Tibial nerve (tissue), 4 donors: Measurements from ENCODE around the gene CFAP92. TPM values are rescaled to one million over a fixed set of nuclear protein-coding genes. Genes with fewer than 3 reads are reported as not detected.
A peak's percentile ranks its signal among the peaks of the same experiment; 100 is the strongest.

ENCODE experiments used
- DNase-seq, 2 donors: peaks; one replicate each; pipeline ENCODE4 v3.0.0-alpha.2; 2019; ENCODE audit warnings: low spot score in 2 of 2
- H3K27ac ChIP-seq, 4 donors: fragments of 200-600 bp; sonication (generic) in 3 of 4; one replicate each; pipeline ENCODE4 v1.5.1; 2017 to 2019; ENCODE audit warnings: mild to moderate bottlenecking in 1 of 4
- H3K27me3 ChIP-seq, 2 donors: fragments of 200-600 bp; sonication (generic) in 1 of 2; one replicate each; pipeline versions ENCODE4 v1.5.1 to v1.6.0; 2017 to 2019
- H3K36me3 ChIP-seq, 3 donors: fragments of 200-600 bp; sonication (generic); one replicate each; pipeline ENCODE4 v1.5.1; 2018 to 2019
- H3K4me1 ChIP-seq, 4 donors: fragments of 200-600 bp; sonication (generic) in 3 of 4; one replicate each; pipeline ENCODE4 v1.5.1; 2017 to 2019
- H3K4me3 ChIP-seq, 4 donors: fragments of 200-600 bp; sonication (generic) in 3 of 4; one replicate each; pipeline ENCODE4 v1.5.1; 2017 to 2019; ENCODE audit warnings: mild to moderate bottlenecking in 1 of 4, moderate library complexity in 1 of 4
- H3K9me3 ChIP-seq, 4 donors: fragments of 200-600 bp; sonication (generic) in 3 of 4; one replicate each; pipeline ENCODE4 v1.5.1; 2017 to 2019
- CTCF ChIP-seq, 5 experiments: fragments of 200-600 bp in 3 of 5; fragments of 450-650 bp in 2 of 5; sonication (generic) in 3 of 5; IDR thresholded peaks; one replicate each; pipeline ENCODE4 v1.5.1; 2016 to 2019; ENCODE audit warnings: antibody characterized with exemption in 5 of 5, mild to moderate bottlenecking in 3 of 5, moderate library complexity in 2 of 5
- EP300 ChIP-seq, 2 donors: sonication (generic); formaldehyde crosslinking; IDR thresholded peaks; one replicate each; pipeline ENCODE4 v1.6.1; 2017; ENCODE audit warnings: antibody characterized with exemption in 2 of 2, mild to moderate bottlenecking in 1 of 2
- POLR2A ChIP-seq, 2 donors: fragments of 450-650 bp; IDR thresholded peaks; one replicate each; pipeline ENCODE4 v1.6.1; 2017; ENCODE audit warnings: antibody characterized with exemption in 2 of 2, mild to moderate bottlenecking in 2 of 2, moderate library complexity in 2 of 2
- WGBS, 2 donors: methylation state at CpG; one replicate each; pipeline ENCODE4 v1.1.5; 2018; 5-methylcytosine and 5-hydroxymethylcytosine counted together
- total RNA-seq, 4 donors: library from RNA; depleted of rRNA; stranded (reverse); fragments of >200 nt; gene quantifications; one replicate each; pipeline ENCODE4 v1.1.0, GENCODE V29; 2016

Gene CFAP92
- total RNA-seq, result under 1 TPM in 3 of 4 donors, not detected in 1; 0.22 to 0.78 (median 0.63) TPM

DNA sequence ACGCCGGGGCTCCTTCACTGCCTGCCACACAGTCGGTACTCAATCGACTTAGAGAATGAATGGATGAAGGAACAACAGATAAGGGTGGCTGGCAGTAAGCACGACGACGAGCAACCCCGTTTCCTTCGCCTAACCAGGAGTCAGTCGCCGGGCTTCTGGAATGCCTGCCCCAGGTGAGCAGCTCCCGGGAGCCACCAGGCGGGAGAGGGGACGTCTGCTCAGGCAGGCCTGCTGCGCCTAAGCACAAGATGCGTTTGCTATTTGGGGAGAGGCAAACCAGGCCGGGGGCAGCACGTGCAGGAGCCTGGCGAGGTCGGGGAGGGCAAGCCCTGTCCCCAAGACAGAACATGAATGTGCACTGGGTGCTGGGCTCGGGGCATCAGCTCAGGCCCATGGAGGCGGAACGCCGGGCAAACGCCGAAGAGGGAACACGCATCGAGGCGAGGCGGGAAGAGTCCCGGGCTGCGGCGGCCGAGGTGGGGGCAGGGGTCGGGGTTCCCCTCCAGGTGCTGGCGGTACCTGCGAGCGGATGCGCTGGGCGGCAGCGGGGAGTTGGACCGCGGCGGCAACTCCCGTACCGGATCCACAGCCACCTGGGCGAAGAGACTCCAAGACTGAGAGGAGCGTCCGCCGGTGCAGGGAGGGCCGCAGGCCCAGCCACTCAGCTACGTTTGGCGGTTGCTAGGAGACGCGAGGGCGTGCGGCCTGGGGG, at the start of gene CFAP92:
CFAP92 (minus strand) TSS at position 616 of the 712 bp plus-strand sequence. CDS start 772 bp downstream, outside the sequence.
- Histone ChIP-seq H3K4me1 (peaks cover 0 to 20% (median 7%) of the 10 kb centered on the region in 4 donors), H3K4me3 (peak within 1 kb of the TSS; percentile 18 to 53 (median 34)), H3K27me3 (peaks cover 0 to 31% of the 10 kb centered on the region in 2 donors), H3K36me3 (no peaks in the 10 kb centered on the region), H3K9me3 (no peaks in the 10 kb centered on the region), H3K27ac (no peak within 1 kb of the TSS)
- no peak for TF ChIP-seq POLR2A (IDR thresholded peaks at IDR 0.05)
- no peak for TF ChIP-seq CTCF (IDR thresholded peaks at IDR 0.05)
- TF ChIP-seq EP300 (IDR thresholded peaks at IDR 0.05), result no peak
- 9 to 22% methylated on average over 40 to 42 of the region's 57 CpGs for WGBS, 2 donors
- DNase-seq, result peak; percentile 47 to 67

DNA sequence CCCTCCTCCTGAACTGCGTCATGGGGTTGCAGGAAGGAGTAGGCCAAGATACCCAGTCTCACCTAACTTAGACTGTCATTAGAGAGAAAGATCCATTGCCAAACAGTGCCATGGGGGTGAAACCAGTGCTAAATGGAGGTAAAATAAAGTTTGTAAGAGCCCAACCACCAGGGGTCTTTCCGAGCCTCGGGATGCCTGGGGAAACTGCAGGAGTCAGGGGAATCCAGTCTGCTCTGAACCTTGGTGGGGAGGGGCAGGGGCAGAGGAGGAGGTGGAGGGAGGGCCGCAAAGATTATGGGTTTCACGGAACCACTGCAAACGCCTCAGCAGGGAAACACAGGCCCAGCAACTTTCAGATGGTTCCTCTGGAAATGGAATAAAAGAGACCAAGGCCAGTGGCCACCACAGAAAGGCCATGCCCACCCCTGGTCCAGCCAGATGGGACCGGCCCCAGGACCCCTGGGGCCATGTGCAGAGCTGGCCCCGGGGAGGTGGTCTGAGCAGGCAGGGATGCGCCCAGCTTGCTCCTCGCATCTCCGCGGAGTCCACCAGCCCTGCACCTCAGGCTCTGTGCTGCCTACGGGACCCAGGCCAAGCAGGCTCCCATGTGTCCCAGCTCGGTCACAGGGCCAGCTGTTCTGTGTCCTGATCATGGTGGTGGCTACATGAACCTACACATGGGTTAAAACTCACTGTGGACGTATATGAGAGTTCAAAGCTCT, 46.9 kb upstream of the CFAP92 start:
- Histone ChIP-seq H3K36me3 (no peaks in the 10 kb centered on the region), H3K27me3 (peaks cover 0 to 32% of the 10 kb centered on the region in 2 donors), H3K4me1 (peaks cover 0 to 4% (median 2%) of the 10 kb centered on the region in 4 donors), H3K4me3 (no peak overlapping the region), H3K9me3 (peaks cover 0 to 12% (median 2%) of the 10 kb centered on the region in 4 donors), H3K27ac (no peak overlapping the region)
- no peak for DNase-seq
- WGBS, 2 donors, result 78 to 80% methylated on average over 15 of the region's 15 CpGs
- TF ChIP-seq CTCF (IDR thresholded peaks at IDR 0.05) (no peak), POLR2A (IDR thresholded peaks at IDR 0.05) (no peak), EP300 (IDR thresholded peaks at IDR 0.05) (no peak)

DNA sequence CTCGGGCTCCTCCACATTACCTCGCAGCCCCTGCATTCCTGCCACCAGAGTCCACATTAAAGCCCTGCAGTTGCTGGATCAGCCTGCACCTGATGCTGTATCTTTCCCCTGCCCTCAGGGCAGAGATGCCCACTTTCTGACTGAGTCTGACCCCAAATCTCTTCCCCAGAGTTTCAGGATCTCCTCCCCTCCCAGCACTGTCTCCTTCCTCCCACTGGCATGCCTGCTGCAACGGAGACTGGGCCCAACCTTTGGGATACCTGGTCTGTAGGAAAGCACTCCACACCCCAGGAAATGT, 46.1 kb upstream of the CFAP92 start:
- Histone ChIP-seq H3K36me3 (no peaks in the 10 kb centered on the region), H3K27me3 (peaks cover 0 to 24% of the 10 kb centered on the region in 2 donors), H3K4me3 (no peak overlapping the region), H3K27ac (no peak overlapping the region), H3K4me1 (no peaks in the 10 kb centered on the region), H3K9me3 (peaks cover 0 to 11% (median 2%) of the 10 kb centered on the region in 4 donors)
- 73 to 80% methylated on average over 3 of the region's 3 CpGs for WGBS, 2 donors
- no peak for TF ChIP-seq POLR2A (IDR thresholded peaks at IDR 0.05)
- no peak for TF ChIP-seq EP300 (IDR thresholded peaks at IDR 0.05)
- no peak for TF ChIP-seq CTCF (IDR thresholded peaks at IDR 0.05)
- DNase-seq, result no peak

- TF ChIP-seq EP300 (IDR thresholded peaks at IDR 0.05) (no peak), POLR2A (IDR thresholded peaks at IDR 0.05) (no peak), CTCF (IDR thresholded peaks at IDR 0.05) (no peak)
- H3K27me3 ChIP-seq, result peaks cover 0 to 21% of the 10 kb centered on the region in 2 donors
- peaks cover 0 to 5% (median 1%) of the 10 kb centered on the region in 4 donors for H3K9me3 ChIP-seq
- DNase-seq, result no peak
- no peak overlapping the region for H3K4me3 ChIP-seq
- no peaks in the 10 kb centered on the region for H3K36me3 ChIP-seq
- no peaks in the 10 kb centered on the region for H3K4me1 ChIP-seq
- 61 to 73% methylated on average over 9 to 12 of the region's 14 CpGs for WGBS, 2 donors
- no peak overlapping the region for H3K27ac ChIP-seq
Observed at GRCh38 chr3:129039271-129040038, 45.6 kb upstream of the CFAP92 start.
